ENCODE results near the gene STAC.

STAC gene, protein sequence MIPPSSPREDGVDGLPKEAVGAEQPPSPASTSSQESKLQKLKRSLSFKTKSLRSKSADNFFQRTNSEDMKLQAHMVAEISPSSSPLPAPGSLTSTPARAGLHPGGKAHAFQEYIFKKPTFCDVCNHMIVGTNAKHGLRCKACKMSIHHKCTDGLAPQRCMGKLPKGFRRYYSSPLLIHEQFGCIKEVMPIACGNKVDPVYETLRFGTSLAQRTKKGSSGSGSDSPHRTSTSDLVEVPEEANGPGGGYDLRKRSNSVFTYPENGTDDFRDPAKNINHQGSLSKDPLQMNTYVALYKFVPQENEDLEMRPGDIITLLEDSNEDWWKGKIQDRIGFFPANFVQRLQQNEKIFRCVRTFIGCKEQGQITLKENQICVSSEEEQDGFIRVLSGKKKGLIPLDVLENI

GRCh38 chr3:36380221-36381031 lies at the start of gene STAC:
STAC (plus strand) TSS chr3:36380504; CDS start chr3:36380644, 140 bp downstream.
- POLR2A ChIA-PET: no interaction called here
- H3K4me3 ChIP-seq (ENCODE audit: low read depth, low read length): peak within 1 kb of the TSS; percentile 63
- TF ChIP-seq CTCF (IDR thresholded peaks at IDR 0.05; ENCODE audit: insufficient read depth, low read length, missing control alignments): no peak
- CTCF ChIA-PET: no interaction called here
- no peak for DNase-seq (ENCODE audit: low read depth, low spot score)

GRCh38 chr3:36332139-36332538 lies 48.2 kb upstream of the STAC start:
- ChIA-PET CTCF (no interaction called here), POLR2A (no interaction called here)
- TF ChIP-seq CTCF (IDR thresholded peaks at IDR 0.05; ENCODE audit: insufficient read depth, low read length, missing control alignments): no peak
- DNase-seq (ENCODE audit: low read depth, low spot score): no peak
- H3K4me3 ChIP-seq (ENCODE audit: low read depth, low read length): no peak overlapping the region

- TF ChIP-seq CTCF (IDR thresholded peaks at IDR 0.05; ENCODE audit: insufficient read depth, low read length, missing control alignments): no peak
- no peak overlapping the region for H3K4me3 ChIP-seq (ENCODE audit: low read depth, low read length)
- CTCF ChIA-PET: no interaction called here
- DNase-seq (ENCODE audit: low read depth, low spot score): no peak
- POLR2A ChIA-PET: no interaction called here
These were observed 18.1 kb upstream of the STAC start for GRCh38 chr3:36362216-36362615.

DNA sequence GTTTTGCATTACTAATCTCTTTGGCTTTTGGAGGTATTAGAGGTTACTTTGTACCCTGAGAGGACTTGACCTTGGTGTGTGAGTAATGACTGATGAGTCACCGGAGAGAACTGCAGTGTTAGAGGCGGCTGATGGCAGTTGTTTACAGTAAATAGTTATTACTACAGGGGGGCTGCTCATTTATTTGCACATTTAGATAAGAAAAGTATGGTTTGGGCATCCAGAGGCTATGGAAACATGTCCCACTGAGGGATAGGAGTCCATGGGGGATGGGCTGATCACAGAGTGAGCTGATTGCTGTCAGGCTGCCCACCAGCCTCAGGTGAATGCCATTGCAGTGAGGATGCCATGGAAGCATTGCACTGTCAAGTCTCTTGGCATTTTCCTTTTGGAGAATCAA lies 17.3 kb upstream of the STAC start:
- TF ChIP-seq CTCF (IDR thresholded peaks at IDR 0.05; ENCODE audit: insufficient read depth, low read length, missing control alignments): no peak
- H3K4me3 ChIP-seq (ENCODE audit: low read depth, low read length): no peak overlapping the region
- ChIA-PET CTCF (no interaction called here), POLR2A (no interaction called here)
- DNase-seq (ENCODE audit: low read depth, low spot score): no peak

GRCh38 chr3:36364260-36364659 lies 16.0 kb upstream of the STAC start:
- POLR2A ChIA-PET: no interaction called here
- TF ChIP-seq CTCF (IDR thresholded peaks at IDR 0.05; ENCODE audit: insufficient read depth, low read length, missing control alignments): no peak
- no peak overlapping the region for H3K4me3 ChIP-seq (ENCODE audit: low read depth, low read length)
- CTCF ChIA-PET: no interaction called here
- no peak for DNase-seq (ENCODE audit: low read depth, low spot score)

GRCh38 chr3:36365829-36366228 lies 14.5 kb upstream of the STAC start:
- no peak for TF ChIP-seq CTCF (IDR thresholded peaks at IDR 0.05; ENCODE audit: insufficient read depth, low read length, missing control alignments)
- no peak for DNase-seq (ENCODE audit: low read depth, low spot score)
- no peak overlapping the region for H3K4me3 ChIP-seq (ENCODE audit: low read depth, low read length)
- CTCF ChIA-PET: no interaction called here
- POLR2A ChIA-PET: no interaction called here
